ENCODE results near the gene IL34.
"Not testable (repeated sequence)": the region's sequence is repeated elsewhere in the genome, so short reads cannot be mapped to it uniquely, and the experiment has no call there.

The IL34 gene

DNA sequence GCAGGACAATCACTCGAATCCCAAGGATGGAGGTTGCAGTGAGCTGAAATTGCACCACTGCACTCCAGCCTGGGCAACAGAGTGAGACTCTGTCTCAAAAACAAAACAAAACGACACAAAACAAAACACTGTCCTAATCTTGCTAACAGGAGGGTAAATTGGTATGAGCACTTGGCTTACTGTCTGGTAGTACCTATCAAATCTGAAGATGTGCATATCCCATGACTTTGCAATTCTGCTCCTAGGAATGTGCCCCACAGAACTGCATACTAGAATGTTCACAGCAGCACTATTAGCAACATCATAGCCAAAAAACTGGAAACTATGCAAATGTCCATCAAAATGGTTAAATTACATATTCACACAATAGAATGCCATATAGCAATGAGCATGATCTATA lies 23.8 kb downstream of the IL34 start:
- Histone ChIP-seq H3K9me3 (ENCODE audit: insufficient read depth, low read depth, low read length) (no peaks in the 10 kb centered on the region), H2BK12ac (ENCODE audit: low read length) (no peak overlapping the region), H2AK5ac (ENCODE audit: low read length) (no peak overlapping the region), H4K12ac (ENCODE audit: low read depth, low read length) (no peak overlapping the region), H3K4me3 (ENCODE audit: low read depth, low read length) (no peak overlapping the region), H4K91ac (ENCODE audit: low read depth, low read length) (no peak overlapping the region), H3K27ac (ENCODE audit: low read depth, low read length) (no peak overlapping the region), H3K4ac (ENCODE audit: low read depth, low read length) (no peak overlapping the region), H3K36me3 (ENCODE audit: control insufficient read depth in 1 of 2, insufficient read depth in 2 of 2, low read length in 2 of 2) (peaks cover 51 to 66% of the 10 kb centered on the region in 2 experiments), H2BK120ac (ENCODE audit: insufficient read depth, low read length, poor library complexity) (no peak overlapping the region), H3K9ac (ENCODE audit: low read length) (no peak overlapping the region), H3K14ac (ENCODE audit: low read length) (no peak overlapping the region), H2AFZ (ENCODE audit: insufficient read depth, low read length, poor library complexity) (no peak overlapping the region), H3K4me1 (ENCODE audit: control insufficient read depth in 1 of 2, insufficient read depth in 2 of 2, low read length in 2 of 2) (no peaks in the 10 kb centered on the region), H2BK5ac (ENCODE audit: low read depth, low read length, poor library complexity) (no peak overlapping the region), H3K79me2 (ENCODE audit: control insufficient read depth, insufficient read depth, low read length, poor library complexity) (no peaks in the 10 kb centered on the region), H4K8ac (ENCODE audit: low read depth, low read length) (no peak overlapping the region), H3K27me3 (ENCODE audit: insufficient read depth, low read length) (no peaks in the 10 kb centered on the region), H3K23ac (ENCODE audit: low read length) (no peak overlapping the region), H3K4me2 (ENCODE audit: low read length) (no peak overlapping the region), H3K79me1 (ENCODE audit: low read length) (no peaks in the 10 kb centered on the region), H3K18ac (ENCODE audit: low read length) (no peak overlapping the region)
- WGBS (ENCODE audit: extremely low coverage, insufficient coverage, insufficient read length): no CpG with 5 or more reads among the region's 2 CpGs
- no peak for DNase-seq

DNA sequence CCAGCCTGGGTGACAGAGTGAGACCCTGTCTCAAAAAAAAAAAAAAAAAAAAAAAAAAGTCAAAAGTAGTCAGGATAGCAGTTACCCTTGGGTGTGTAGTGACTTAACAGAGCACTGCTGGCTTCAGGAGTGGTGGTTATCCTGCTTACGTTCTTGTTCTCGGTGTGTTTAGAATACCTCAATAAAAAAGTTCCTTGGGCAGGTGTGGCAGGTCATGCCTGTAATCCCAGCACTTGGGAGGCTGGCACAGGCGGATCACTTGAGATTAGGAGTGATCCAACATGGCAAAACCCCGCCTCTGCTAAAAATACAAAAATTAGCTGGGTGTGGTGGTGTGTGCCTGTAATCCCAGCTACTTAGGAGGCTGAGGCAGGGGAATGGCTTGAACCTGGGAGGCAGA lies 24.6 kb downstream of the IL34 start:
- not testable (repeated sequence) for H3K79me1 ChIP-seq (ENCODE audit: low read length); H3K79me2 ChIP-seq (ENCODE audit: control insufficient read depth, insufficient read depth, low read length, poor library complexity); H3K4me2 ChIP-seq (ENCODE audit: low read length); H2BK120ac ChIP-seq (ENCODE audit: insufficient read depth, low read length, poor library complexity); H3K23ac ChIP-seq (ENCODE audit: low read length); H2BK5ac ChIP-seq (ENCODE audit: low read depth, low read length, poor library complexity); H3K4ac ChIP-seq (ENCODE audit: low read depth, low read length); H3K9me3 ChIP-seq (ENCODE audit: insufficient read depth, low read depth, low read length); H3K27me3 ChIP-seq (ENCODE audit: insufficient read depth, low read length); H2BK12ac ChIP-seq (ENCODE audit: low read length); H4K12ac ChIP-seq (ENCODE audit: low read depth, low read length); H3K4me1 ChIP-seq (ENCODE audit: control insufficient read depth in 1 of 2, insufficient read depth in 2 of 2, low read length in 2 of 2); H2AK5ac ChIP-seq (ENCODE audit: low read length); DNase-seq; H4K8ac ChIP-seq (ENCODE audit: low read depth, low read length); H4K91ac ChIP-seq (ENCODE audit: low read depth, low read length); H3K4me3 ChIP-seq (ENCODE audit: low read depth, low read length); H3K18ac ChIP-seq (ENCODE audit: low read length); H3K14ac ChIP-seq (ENCODE audit: low read length); H2AFZ ChIP-seq (ENCODE audit: insufficient read depth, low read length, poor library complexity); H3K27ac ChIP-seq (ENCODE audit: low read depth, low read length); H3K9ac ChIP-seq (ENCODE audit: low read length)
- H3K36me3 ChIP-seq (ENCODE audit: control insufficient read depth in 1 of 2, insufficient read depth in 2 of 2, low read length in 2 of 2): peaks cover 51 to 63% of the 10 kb centered on the region in 2 experiments
- WGBS (ENCODE audit: extremely low coverage, insufficient coverage, insufficient read length): no CpG with 5 or more reads among the region's 4 CpGs

DNA sequence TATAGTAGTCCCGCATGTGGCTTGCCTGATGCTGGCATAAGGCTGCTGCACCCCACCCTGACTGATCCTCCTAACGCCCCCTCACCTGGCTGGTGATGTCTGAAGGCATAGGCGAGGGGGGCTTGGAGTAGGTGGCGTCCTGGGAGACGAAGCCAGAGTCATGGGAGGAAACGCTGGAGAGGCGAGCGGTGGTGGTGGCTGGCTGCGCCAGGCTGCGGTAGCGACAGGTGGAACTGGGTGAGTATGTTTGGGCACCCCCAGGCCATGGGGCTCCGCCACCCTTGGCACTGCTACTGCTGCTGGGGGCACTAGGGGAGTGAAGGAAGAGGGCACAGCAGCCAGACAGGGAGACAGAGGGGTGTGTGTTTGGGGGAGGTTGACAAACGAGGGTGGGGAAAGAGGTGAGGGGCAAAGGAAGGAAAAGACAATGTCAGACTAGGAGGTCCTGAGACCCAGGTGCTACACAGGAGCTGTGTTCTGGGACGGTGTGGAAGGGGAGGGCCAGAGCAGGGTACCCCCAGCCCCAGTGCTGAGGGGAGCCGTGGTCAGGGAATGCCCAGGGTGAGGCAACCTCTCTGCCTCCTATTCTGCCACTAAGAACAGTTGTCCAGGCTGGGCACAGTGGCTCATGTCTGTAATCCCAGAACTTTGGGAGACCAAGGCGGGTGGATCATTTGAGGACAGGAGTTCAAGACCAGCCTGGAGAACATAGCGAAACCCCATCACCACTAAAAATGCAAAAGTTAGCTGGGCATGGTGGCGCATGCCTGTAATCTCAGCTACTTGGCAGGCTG lies 28.1 kb downstream of the IL34 start:
- H3K18ac ChIP-seq (ENCODE audit: low read length): no peak overlapping the region
- no CpG with 5 or more reads among the region's 18 CpGs for WGBS (ENCODE audit: extremely low coverage, insufficient coverage, insufficient read length)

DNA sequence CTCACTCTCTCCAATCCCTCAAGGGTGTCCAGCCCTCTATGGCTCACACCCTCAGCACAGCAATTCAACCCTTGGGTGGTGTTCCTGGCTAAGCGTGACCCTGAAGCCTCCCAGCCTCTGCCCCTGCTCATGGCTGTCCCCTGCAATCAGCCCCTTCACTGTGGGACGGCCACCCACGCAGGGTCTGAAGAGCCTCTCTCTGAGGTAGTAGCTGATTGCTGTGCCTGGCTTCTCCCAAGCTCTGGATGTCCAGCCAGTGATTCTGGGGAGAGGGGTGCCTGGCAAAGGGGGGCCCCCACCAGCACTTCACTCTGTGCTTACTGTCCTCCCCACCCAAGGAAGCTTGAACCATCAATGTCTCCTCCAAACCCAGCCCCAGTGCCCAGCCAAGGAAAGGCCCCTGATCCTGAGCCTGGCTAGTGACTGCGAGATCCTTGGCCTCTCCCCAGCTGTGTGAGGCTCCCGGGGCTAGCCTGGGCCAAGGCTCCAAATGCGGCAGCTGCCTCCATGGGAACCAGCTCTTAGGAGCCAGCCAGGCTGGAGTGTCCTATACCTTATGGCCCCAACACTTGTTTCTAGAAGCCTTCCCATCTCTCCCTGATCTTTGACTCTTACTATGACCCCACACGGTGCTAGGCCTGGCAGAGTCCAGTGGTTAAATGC lies 29.6 kb downstream of the IL34 start:
- H4K91ac ChIP-seq (ENCODE audit: low read depth, low read length): no peak overlapping the region
- H3K4me2 ChIP-seq (ENCODE audit: low read length): no peak overlapping the region
- no peak overlapping the region for H3K27ac ChIP-seq (ENCODE audit: low read depth, low read length)
- no peak overlapping the region for H2BK120ac ChIP-seq (ENCODE audit: insufficient read depth, low read length, poor library complexity)
- no peaks in the 10 kb centered on the region for H3K79me1 ChIP-seq (ENCODE audit: low read length)
- no peak overlapping the region for H3K4me3 ChIP-seq (ENCODE audit: low read depth, low read length)
- no peak overlapping the region for H4K8ac ChIP-seq (ENCODE audit: low read depth, low read length)
- no peak overlapping the region for H2BK12ac ChIP-seq (ENCODE audit: low read length)
- H2AK5ac ChIP-seq (ENCODE audit: low read length): no peak overlapping the region
- H3K4me1 ChIP-seq (ENCODE audit: control insufficient read depth in 1 of 2, insufficient read depth in 2 of 2, low read length in 2 of 2): peaks cover under 1 to 1% of the 10 kb centered on the region in 2 experiments
- H3K36me3 ChIP-seq (ENCODE audit: control insufficient read depth in 1 of 2, insufficient read depth in 2 of 2, low read length in 2 of 2): peaks cover 75% of the 10 kb centered on the region in 2 experiments
- H3K4ac ChIP-seq (ENCODE audit: low read depth, low read length): no peak overlapping the region
- no peak overlapping the region for H2AFZ ChIP-seq (ENCODE audit: insufficient read depth, low read length, poor library complexity)
- no peak overlapping the region for H3K9ac ChIP-seq (ENCODE audit: low read length)
- H3K18ac ChIP-seq (ENCODE audit: low read length): no peak overlapping the region
- no peak overlapping the region for H2BK5ac ChIP-seq (ENCODE audit: low read depth, low read length, poor library complexity)
- WGBS (ENCODE audit: extremely low coverage, insufficient coverage, insufficient read length): no CpG with 5 or more reads among the region's 7 CpGs
- DNase-seq: no peak
- H4K12ac ChIP-seq (ENCODE audit: low read depth, low read length): no peak overlapping the region
- no peak overlapping the region for H3K14ac ChIP-seq (ENCODE audit: low read length)
- peaks cover 3% of the 10 kb centered on the region for H3K9me3 ChIP-seq (ENCODE audit: insufficient read depth, low read depth, low read length)
- peaks cover 2% of the 10 kb centered on the region for H3K79me2 ChIP-seq (ENCODE audit: control insufficient read depth, insufficient read depth, low read length, poor library complexity)
- no peaks in the 10 kb centered on the region for H3K27me3 ChIP-seq (ENCODE audit: insufficient read depth, low read length)
- no peak overlapping the region for H3K23ac ChIP-seq (ENCODE audit: low read length)

More for the DNA sequence above, 28.1 kb downstream of the IL34 start:
- Histone ChIP-seq H3K79me1 (ENCODE audit: low read length) (no peaks in the 10 kb centered on the region), H3K79me2 (ENCODE audit: control insufficient read depth, insufficient read depth, low read length, poor library complexity) (no peaks in the 10 kb centered on the region), H3K9ac (ENCODE audit: low read length) (no peak overlapping the region), H4K91ac (ENCODE audit: low read depth, low read length) (no peak overlapping the region), H3K36me3 (ENCODE audit: control insufficient read depth in 1 of 2, insufficient read depth in 2 of 2, low read length in 2 of 2) (peaks cover 67 to 78% of the 10 kb centered on the region in 2 experiments), H2BK12ac (ENCODE audit: low read length) (no peak overlapping the region), H2BK5ac (ENCODE audit: low read depth, low read length, poor library complexity) (no peak overlapping the region), H3K4me2 (ENCODE audit: low read length) (no peak overlapping the region), H2BK120ac (ENCODE audit: insufficient read depth, low read length, poor library complexity) (no peak overlapping the region), H3K23ac (ENCODE audit: low read length) (no peak overlapping the region), H4K8ac (ENCODE audit: low read depth, low read length) (no peak overlapping the region), H3K27ac (ENCODE audit: low read depth, low read length) (no peak overlapping the region), H3K14ac (ENCODE audit: low read length) (no peak overlapping the region), H3K4me3 (ENCODE audit: low read depth, low read length) (no peak overlapping the region), H4K12ac (ENCODE audit: low read depth, low read length) (no peak overlapping the region), H2AFZ (ENCODE audit: insufficient read depth, low read length, poor library complexity) (no peak overlapping the region), H3K27me3 (ENCODE audit: insufficient read depth, low read length) (no peaks in the 10 kb centered on the region), H3K4me1 (ENCODE audit: control insufficient read depth in 1 of 2, insufficient read depth in 2 of 2, low read length in 2 of 2) (no peaks in the 10 kb centered on the region), H3K4ac (ENCODE audit: low read depth, low read length) (no peak overlapping the region), H3K9me3 (ENCODE audit: insufficient read depth, low read depth, low read length) (peaks cover 3% of the 10 kb centered on the region), H2AK5ac (ENCODE audit: low read length) (no peak overlapping the region)
- no peak for DNase-seq
